Measurements from ENCODE around the gene WDR48.

The WDR48 gene

DNA sequence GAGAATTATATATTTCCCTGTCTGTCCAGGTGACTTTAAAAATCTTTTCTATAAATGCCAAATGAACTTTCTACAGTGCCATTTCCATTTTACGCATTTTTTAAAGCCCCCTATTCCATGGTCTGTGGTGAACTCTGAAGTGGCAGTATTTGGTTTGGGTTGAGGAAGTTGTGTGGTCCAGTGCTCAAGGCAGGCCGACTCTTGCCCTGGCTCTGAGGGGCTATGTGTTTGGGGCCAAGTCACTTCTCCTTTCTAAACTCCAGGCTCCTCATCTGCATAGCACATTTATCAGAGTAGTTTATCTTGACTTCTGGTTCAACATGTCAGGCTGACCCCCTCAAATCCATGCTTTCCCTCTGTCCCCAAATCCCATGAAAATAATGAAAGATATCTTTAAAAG is 69.8 kb downstream of the WDR48 start:
- no peak for DNase-seq (ENCODE audit: low read depth in 3 of 3)

DNA sequence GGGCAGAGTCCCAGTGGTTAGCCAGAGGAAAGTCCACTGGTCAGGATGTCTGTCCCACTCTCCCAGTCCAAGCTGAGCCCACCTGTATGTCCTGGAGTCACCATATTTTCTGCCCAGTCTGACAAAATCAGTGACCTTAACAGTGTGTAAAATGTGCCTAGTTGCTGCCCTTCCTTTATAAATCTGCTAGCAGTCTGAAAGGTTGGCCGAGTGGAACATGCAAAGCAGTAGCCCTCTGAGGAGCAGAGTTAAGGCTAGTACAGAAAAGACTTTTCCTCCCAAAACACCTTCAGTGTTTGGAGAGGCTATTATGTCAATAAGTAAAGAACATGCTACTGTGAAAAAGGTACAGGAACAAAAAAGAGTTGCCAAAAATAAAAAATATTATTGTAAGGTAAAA is 71.0 kb downstream of the WDR48 start:
- DNase-seq (ENCODE audit: low read depth in 3 of 3): no peak

DNA sequence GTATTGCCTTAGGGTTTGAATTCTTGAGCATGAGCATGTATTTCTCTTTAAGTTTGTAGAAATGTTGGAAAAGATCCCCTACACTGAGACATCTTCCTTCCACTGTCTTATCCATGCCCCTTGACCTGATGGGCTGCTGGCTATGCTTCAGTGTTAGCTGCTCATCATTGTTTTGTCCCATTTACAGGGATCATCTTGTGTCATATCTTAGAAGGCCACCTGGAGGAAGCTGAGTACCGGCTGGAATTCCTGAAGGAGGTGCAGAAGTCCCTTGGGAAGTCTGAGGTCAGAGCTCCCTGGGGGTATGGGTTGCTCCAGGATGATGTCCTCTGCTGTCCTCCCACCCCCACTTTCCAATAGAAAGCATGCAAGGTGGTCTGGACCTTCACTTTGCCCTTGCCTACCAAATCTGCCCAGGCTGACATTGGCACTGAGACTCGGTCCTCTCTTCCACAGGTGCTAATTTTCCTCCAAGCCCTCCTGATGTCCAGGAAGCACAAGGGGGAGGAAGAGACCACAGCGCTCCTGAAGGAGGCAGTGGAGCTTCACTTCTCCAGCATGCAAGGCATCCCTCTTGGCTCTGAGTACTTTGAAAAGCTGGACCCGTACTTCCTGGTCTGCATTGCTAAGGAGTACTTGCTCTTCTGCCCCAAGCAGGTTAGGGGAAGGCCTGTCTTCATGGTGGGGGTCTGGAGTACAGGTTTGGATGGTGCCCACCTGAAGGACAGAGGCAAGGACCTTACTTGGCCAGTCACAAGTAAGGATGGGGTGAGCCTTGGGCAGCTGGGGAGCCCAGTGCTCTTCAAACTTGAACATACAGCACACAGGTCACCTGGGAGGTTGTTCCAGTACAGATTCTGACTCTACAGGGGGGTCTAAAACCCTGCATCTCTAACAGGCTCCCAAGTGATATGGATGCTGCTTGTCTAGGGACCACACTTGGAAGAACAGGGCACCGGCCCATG is 73.3 kb downstream of the WDR48 start:
- no peak for DNase-seq (ENCODE audit: low read depth in 3 of 3)

DNA sequence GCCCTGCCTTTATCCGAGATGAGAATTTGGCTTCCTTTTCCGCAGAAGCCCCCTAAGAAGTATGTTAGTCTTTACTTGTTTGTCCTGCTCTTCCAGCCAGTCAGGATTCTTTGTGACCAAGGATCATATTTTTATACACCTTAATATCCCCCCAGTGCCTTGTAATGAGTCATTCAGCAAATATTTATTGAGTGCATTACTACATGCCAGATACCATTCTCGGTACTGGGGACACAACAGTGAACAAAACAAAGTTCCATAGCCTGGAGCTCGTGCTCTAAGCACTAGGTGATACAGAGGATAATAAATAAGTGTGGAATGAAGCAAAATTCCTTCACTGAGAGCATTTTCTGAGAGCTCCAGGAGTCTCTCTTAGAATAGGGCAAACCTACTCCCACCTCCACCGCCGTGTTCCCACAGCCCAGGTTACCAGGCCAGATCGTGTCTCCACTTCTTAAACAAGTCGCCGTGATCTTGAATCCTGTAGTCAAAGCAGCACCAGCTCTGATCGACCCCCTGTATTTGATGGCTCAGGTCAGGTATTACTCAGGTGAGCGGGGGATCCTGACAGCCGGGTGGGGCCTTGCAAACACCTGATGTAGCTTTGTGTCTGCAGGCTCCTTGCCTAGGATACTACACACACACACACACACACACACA is 74.2 kb downstream of the WDR48 start:
- no peak for DNase-seq (ENCODE audit: low read depth in 3 of 3)

GRCh38 chr3:39126532-39127071 is 74.8 kb downstream of the WDR48 start:
- DNase-seq (ENCODE audit: low read depth in 3 of 3): no peak

GRCh38 chr3:39127269-39127907 is 75.6 kb downstream of the WDR48 start:
- DNase-seq (ENCODE audit: low read depth in 3 of 3): no peak

DNA sequence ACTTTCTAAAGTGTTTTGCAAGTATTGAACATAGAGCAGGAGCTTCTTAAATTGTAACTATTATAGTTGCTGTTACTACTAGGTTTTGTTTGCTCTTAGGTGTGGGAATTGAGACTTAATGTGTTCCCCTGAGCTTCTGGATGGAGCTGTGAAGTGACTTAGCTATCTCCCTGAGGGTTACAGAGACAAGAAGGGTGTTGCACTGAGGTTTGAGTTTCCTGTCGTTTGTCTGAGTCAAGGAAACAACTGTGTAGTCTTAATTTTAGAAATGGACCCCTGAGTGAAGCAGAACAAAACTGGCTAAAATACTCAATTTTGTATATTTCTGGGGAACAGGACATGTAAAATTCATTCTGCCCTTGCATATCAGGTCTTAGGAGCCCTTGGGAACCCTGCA is 76.1 kb downstream of the WDR48 start:
- no peak for DNase-seq (ENCODE audit: low read depth in 3 of 3)

DNA sequence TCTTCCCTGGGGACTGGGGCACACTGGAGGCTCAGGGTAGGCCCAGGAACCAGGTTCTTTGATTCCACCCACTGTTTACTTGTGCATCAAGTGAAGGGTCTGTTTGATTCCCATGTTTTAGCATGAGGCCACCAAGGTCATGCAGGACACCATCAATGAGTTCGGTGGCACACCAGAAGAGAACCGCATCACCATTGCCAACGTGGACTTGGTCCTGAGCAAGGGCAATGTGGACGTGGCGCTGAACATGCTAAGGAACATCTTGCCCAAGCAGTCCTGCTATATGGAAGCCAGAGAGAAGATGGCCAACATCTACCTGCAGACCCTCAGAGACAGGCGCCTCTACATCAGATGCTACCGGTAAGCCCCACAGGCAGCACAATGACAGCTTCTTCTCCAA is 77.1 kb downstream of the WDR48 start:
- no peak for DNase-seq (ENCODE audit: low read depth in 3 of 3)

- DNase-seq (ENCODE audit: low read depth in 3 of 3): no peak
Measured at GRCh38 chr3:39130026-39130425, 78.2 kb downstream of the WDR48 start.

- DNase-seq (ENCODE audit: low read depth in 3 of 3): no peak
Measured at GRCh38 chr3:39130693-39131265, 79.0 kb downstream of the WDR48 start.

DNA sequence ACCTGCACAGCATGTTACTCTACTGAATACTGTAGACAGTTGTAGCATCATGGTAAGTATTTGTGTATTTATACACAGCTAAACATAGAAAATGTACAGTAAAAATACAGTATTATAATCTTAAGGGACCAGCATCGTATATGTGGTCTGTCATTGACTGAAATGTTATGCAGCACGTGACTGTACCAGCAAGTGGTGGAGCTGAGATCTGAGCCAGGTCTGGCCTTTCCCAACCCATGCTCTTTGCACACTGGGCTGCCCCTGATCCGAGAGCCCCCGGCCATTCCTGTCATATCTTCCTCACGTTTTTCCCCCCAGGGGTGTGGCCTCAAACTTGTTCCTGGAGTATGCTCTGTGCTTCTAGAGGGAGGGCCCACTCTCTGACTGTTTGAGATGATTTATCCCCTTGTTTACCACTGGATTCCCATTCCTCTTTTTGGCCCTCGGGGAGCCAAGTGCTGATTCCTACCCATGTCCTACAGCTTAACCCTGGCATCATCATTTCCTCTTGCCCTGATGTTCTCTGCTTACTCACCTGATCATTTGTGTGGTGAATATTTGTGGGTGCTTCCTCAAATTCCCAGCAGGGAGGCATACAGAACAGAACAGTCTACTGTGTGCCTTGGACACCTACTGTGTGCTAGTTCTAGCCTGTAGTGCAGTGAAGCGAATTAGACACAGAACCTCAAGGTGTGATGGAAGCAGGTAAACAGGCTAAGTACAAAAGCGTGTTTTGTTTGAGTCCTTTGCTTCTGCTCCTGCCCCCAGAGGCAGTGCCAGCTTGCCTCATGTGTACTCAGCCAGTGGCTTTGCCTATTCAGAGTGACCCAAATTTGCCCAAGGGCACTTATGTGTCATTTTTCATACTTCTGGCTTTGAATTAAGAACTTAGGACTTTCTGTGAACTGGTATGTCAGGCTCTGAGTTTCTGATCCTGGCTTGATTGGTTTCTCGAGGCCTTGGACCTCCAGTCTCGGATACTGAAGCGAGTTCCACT is 80.6 kb downstream of the WDR48 start:
- no peak for DNase-seq (ENCODE audit: low read depth in 3 of 3)

DNA sequence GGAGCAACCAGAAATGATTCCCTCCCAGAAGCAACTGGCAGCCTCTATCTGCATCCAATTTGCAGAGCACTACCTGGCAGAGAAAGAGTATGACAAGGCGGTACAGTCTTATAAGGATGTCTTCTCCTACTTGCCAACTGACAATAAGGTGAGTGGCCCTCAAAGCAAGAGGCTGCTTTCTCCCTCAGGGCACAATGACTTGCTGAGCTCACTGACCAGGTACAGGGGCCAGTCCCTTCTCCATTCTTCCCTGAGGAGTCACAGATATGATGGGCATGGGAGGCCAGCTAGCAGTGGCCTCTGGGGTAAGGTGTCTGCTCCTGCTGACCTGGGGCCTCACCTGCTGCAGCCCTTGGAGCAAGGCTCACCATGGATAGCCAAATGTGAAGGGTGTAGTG is 81.3 kb downstream of the WDR48 start:
- DNase-seq (ENCODE audit: low read depth in 3 of 3): no peak

DNA sequence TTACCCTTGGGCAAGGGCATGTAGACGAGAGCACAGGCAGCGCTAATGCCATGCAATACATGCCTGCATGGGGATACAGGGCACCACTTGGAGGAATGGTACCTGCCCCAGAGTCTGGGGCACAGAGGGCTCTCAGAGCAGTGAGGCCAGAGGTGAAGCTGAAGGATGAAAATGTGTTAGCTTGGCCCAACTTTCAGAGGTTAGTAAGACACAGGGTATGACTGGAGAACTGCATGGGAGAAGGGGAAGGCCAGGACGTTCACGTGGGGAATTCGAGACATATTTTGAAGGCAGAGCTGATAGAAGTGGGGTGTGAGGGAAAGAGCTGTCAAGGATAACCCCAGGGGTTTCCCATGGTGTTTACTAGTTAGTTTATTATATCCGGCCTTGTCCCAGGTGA is 82.0 kb downstream of the WDR48 start:
- DNase-seq (ENCODE audit: low read depth in 3 of 3): no peak

DNA sequence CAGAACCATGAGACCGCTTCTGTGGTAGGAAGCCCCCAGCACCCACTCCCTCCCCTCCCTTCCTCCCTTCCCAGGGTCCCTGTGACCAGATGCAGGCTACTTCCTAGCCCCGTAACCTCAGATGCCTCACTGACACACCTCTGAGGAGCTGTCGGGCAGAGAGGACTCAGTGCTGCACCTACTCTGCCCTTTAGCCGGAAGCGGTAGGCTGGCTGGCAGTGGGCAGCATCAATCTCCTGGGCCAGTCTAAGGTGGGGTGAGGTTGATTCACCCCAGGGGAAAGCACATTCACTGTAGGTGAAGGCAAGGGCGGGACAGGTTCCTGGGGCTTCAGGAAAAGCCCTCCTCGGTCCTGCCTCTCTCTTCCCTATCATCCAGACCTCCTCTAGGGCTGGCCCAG is 82.5 kb downstream of the WDR48 start:
- DNase-seq (ENCODE audit: low read depth in 3 of 3): no peak

GRCh38 chr3:39135170-39135805 is 83.5 kb downstream of the WDR48 start:
- no peak for DNase-seq (ENCODE audit: low read depth in 3 of 3)

DNA sequence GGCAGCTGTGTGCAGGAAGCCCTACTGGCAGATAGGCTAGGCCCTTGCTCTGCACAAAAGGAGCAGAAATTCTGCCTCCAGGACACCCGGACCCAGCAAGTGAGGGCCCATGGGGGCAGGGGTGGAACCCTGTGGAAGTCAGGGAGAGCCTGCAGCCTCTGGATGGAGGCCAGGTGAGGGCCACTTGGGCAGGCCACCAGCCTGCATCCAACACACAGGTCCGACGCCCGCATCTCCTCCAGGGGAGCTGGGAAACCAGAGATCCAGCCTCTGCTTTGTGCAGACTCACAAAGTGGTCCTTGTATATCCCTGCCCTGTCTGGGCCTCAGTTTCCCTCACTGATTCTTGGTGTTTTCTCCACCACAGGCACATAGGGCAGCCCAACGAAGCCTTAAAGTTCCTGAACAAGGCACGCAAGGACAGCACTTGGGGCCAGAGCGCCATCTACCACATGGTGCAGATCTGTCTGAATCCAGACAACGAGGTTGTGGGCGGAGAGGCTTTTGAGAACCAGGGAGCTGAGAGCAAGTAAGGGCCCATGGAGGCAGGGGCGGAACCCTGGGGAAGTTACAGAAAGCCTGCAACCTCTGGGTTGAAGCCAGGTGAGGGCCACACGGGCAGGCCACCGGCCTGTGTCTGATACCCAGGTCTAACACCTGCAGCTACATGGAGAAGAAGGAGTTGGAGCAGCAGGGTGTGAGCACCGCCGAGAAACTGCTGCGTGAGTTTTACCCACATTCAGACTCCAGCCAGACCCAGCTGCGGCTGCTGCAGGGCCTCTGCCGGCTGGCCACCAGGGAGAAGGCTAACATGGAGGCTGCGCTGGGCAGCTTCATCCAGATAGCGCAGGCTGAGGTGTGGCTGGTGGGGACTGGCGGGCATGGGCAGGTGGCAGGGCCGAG is 85.0 kb downstream of the WDR48 start:
- DNase-seq (ENCODE audit: low read depth in 3 of 3): no peak

GRCh38 chr3:39137435-39137936 is 85.7 kb downstream of the WDR48 start:
- DNase-seq (ENCODE audit: low read depth in 3 of 3): no peak

DNA sequence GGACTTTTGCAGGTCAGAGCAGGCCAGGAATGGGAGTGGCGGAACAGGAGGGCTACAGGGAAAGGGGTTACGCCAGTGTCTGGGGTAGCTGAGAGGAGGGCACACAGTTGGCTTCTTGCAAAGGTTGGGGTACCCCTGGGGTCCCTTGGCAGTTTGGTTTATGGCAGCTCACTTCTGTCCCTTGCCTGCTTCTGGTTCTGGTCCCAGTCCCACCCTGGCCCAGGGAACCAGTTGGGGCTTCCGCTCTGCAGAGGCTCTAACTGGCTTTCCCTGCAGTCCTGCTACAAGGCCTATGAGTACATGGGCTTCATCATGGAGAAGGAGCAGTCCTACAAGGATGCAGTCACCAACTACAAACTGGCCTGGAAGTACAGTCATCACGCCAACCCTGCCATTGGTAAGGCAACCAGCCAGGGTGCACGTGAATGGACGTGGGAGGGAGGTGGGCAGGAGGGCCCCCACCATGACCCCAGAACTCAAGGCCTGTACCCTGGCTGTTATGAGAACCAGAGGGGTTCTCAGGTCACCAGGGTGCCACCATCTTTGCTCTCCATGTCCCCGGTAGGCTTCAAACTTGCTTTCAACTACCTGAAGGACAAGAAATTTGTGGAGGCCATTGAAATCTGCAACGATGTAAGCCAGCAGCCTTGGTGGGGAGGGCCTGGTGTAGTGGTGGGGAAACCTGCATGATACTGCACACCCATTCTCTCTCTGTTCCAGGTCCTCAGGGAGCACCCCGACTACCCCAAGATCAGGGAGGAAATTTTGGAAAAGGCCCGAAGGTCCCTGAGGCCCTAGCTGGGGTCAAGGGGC is 86.4 kb downstream of the WDR48 start:
- no peak for DNase-seq (ENCODE audit: low read depth in 3 of 3)

All from stimulated activated CD4-positive, alpha-beta T cell treated with anti-CD3 and anti-CD28 coated beads, TNF-alpha, amount 100 ng/mL, for 48 hours (primary cell).